ENCODE results near the gene TNN. TPM values are rescaled to one million over a fixed set of nuclear protein-coding genes. Genes with fewer than 3 reads are reported as not detected.

Gene TNN
- total RNA-seq, 1 experiment from 2014 or later: not detected

DNA sequence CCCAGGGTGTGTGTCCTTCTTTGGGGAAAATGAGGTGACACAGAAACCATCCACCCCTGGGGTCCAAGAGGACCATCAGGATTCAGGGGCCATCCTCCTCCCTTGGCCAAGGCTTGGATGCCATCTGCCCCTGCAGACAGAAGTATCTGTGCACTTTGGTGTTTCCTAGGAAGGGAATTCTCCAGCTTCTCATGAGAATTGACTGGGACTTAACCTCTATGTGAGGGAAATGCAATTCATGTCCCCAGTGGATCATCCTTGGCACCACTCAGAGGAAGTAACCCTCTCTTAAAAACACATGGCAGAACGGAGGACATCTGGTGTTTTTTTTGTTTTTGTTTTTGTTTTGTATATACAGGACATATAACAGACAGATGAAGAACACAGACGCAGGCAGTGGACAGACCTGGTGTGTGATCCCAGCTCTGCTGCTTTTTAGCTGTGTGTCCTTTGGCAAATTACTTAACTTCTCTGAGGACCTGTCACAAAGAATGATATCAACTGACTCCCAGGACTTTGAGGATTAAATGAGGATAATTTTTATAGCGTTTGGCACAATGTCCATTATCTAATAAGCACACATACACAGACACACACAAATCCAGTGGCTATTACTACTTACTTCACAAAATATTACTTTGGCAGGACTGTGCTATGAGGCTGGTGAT is 3.8 kb downstream of the TNN start:
- Histone ChIP-seq H3K4me3 (ENCODE audit: low read depth, low read length) (no peak overlapping the region), H3K9me3 (no peaks in the 10 kb centered on the region), H3K36me3 (ENCODE audit: control insufficient read depth, insufficient read depth, low read length) (no peaks in the 10 kb centered on the region), H3K4me1 (no peaks in the 10 kb centered on the region), H3K27me3 (replicated peaks; ENCODE audit: control insufficient read depth, insufficient read depth, low read length) (no peaks in the 10 kb centered on the region; the same call in none of the 2 replicates)
- no peaks in the 10 kb centered on the region for H3K9me3 Mint-ChIP-seq (ENCODE audit: unreplicated experiment)
- no peak for DNase-seq
- peaks cover 5% of the 10 kb centered on the region for H3K27me3 Mint-ChIP-seq (ENCODE audit: insufficient read depth, unreplicated experiment)
- H3K4me3 Mint-ChIP-seq (ENCODE audit: unreplicated experiment): no peak overlapping the region
- H3K4me1 Mint-ChIP-seq (ENCODE audit: low read depth, unreplicated experiment): no peaks in the 10 kb centered on the region
- H3K27ac Mint-ChIP-seq (ENCODE audit: unreplicated experiment): no peak overlapping the region
- POLR2A ChIA-PET: no interaction called here
- no TSS peak for BruUV-seq (replicated peaks)
- CTCF ChIA-PET: no interaction called here
- intact Hi-C loops (cut with micrococcal nuclease; ENCODE audit: unreplicated experiment): loop anchor here (5.0 kb wide), 1 partner anchor 34 kb away; no protein-coding TSS in a partner anchor
- TF ChIP-seq, protein P1, sequence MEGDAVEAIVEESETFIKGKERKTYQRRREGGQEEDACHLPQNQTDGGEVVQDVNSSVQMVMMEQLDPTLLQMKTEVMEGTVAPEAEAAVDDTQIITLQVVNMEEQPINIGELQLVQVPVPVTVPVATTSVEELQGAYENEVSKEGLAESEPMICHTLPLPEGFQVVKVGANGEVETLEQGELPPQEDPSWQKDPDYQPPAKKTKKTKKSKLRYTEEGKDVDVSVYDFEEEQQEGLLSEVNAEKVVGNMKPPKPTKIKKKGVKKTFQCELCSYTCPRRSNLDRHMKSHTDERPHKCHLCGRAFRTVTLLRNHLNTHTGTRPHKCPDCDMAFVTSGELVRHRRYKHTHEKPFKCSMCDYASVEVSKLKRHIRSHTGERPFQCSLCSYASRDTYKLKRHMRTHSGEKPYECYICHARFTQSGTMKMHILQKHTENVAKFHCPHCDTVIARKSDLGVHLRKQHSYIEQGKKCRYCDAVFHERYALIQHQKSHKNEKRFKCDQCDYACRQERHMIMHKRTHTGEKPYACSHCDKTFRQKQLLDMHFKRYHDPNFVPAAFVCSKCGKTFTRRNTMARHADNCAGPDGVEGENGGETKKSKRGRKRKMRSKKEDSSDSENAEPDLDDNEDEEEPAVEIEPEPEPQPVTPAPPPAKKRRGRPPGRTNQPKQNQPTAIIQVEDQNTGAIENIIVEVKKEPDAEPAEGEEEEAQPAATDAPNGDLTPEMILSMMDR (IDR thresholded peaks at IDR 0.05; ENCODE audit: insufficient read depth in 1 of 2, low read depth in 1 of 2, low read length in 1 of 2, severe bottlenecking in 1 of 2, unreplicated experiment in 1 of 2): no peak
- no peaks in the 10 kb centered on the region for H3K36me3 Mint-ChIP-seq (ENCODE audit: insufficient read depth, unreplicated experiment)

DNA sequence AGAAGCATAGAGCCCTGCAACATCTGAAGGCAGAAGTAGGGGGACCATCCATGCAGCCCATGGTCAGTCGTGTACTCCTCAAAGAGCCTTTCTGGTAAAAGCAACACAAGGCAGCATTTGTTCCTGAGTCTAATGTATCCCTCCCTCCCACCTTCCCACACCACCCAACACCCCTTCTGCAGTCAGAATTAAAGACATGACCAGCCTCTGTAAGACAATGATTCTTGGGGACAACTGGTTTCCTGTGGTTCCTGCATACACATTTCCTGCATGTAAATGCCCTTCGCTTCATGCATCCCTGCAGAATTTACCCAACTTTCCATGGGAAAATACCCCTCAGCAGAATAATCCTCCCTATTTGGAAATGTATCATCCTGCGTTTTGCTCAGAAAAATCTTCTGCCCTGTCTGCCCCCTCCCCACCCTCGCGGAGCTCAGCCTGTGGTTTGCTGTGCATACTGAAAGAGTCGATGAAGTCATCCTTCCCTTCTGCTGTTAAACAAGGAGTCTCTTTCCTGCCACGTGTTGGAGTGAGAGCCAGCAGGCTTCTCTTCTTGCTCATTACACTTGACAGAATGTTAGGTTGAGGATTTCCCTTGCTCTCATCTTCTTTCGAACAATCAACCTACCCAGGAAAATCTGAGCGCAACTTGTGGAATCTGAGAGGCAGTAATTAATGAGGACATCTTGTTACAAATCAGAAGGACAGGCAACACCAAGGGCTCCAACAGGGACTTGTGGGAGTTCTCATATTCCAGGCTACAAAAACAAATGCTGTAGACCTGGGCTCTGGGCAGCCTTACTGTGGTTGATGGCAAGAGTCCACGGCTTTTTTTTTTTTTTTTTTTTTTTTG is 4.7 kb downstream of the TNN start:
- ChIA-PET CTCF (interaction anchor here (0.6 kb wide), 1 partner anchor 43 kb away, joined by 3 read pairs; no protein-coding TSS in a partner anchor), POLR2A (no interaction called here)
- TF ChIP-seq, protein P1 (IDR thresholded peaks at IDR 0.05; ENCODE audit: insufficient read depth in 1 of 2, low read depth in 1 of 2, low read length in 1 of 2, severe bottlenecking in 1 of 2, unreplicated experiment in 1 of 2): no peak
- H3K27me3 ChIP-seq (replicated peaks; ENCODE audit: control insufficient read depth, insufficient read depth, low read length): no peaks in the 10 kb centered on the region; the same call in none of the 2 replicates
- H3K27ac Mint-ChIP-seq (ENCODE audit: unreplicated experiment): no peak overlapping the region
- no TSS peak for BruUV-seq (replicated peaks)
- H3K4me1 ChIP-seq: no peaks in the 10 kb centered on the region
- no peak for DNase-seq
- H3K4me3 Mint-ChIP-seq (ENCODE audit: unreplicated experiment): no peak overlapping the region
- H3K36me3 Mint-ChIP-seq (ENCODE audit: insufficient read depth, unreplicated experiment): no peaks in the 10 kb centered on the region
- H3K4me1 Mint-ChIP-seq (ENCODE audit: low read depth, unreplicated experiment): no peaks in the 10 kb centered on the region
- no peaks in the 10 kb centered on the region for H3K36me3 ChIP-seq (ENCODE audit: control insufficient read depth, insufficient read depth, low read length)
- H3K9me3 Mint-ChIP-seq (ENCODE audit: unreplicated experiment): no peaks in the 10 kb centered on the region
- H3K27me3 Mint-ChIP-seq (ENCODE audit: insufficient read depth, unreplicated experiment): peaks cover 5% of the 10 kb centered on the region
- intact Hi-C loops (cut with micrococcal nuclease; ENCODE audit: unreplicated experiment): loop anchor here (5.0 kb wide), 1 partner anchor 35 kb away; no protein-coding TSS in a partner anchor
- no peak overlapping the region for H3K4me3 ChIP-seq (ENCODE audit: low read depth, low read length)
- H3K9me3 ChIP-seq: no peaks in the 10 kb centered on the region

DNA sequence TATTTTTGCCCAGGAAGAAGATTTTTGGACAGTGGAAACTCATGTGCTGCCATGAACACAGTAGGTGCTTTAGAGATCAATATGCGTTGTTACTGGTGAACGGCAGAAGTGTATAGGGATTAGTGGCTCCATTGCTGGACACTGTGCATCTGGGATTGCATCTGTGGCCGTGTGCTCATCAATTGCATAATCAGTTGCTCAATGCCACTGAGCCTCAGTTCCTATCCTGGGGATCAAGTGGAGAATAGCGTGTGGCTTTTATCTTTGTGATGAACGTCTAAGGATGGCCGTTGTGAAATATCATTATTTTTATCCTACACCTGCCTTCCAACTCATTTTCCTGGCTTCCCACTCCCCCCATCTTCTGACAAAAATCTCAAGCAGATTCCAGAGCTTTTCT is 5.4 kb downstream of the TNN start:
- no peaks in the 10 kb centered on the region; the same call in none of the 2 replicates for H3K27me3 ChIP-seq (replicated peaks; ENCODE audit: control insufficient read depth, insufficient read depth, low read length)
- no peaks in the 10 kb centered on the region for H3K36me3 Mint-ChIP-seq (ENCODE audit: insufficient read depth, unreplicated experiment)
- no peak overlapping the region for H3K27ac Mint-ChIP-seq (ENCODE audit: unreplicated experiment)
- TF ChIP-seq, protein P1 (IDR thresholded peaks at IDR 0.05; ENCODE audit: insufficient read depth in 1 of 2, low read depth in 1 of 2, low read length in 1 of 2, severe bottlenecking in 1 of 2, unreplicated experiment in 1 of 2): no peak
- DNase-seq: no peak
- BruUV-seq (replicated peaks): no TSS peak
- POLR2A ChIA-PET: no interaction called here
- no peaks in the 10 kb centered on the region for H3K4me1 ChIP-seq
- H3K9me3 ChIP-seq: no peaks in the 10 kb centered on the region
- H3K36me3 ChIP-seq (ENCODE audit: control insufficient read depth, insufficient read depth, low read length): no peaks in the 10 kb centered on the region
- H3K4me1 Mint-ChIP-seq (ENCODE audit: low read depth, unreplicated experiment): no peaks in the 10 kb centered on the region
- CTCF ChIA-PET: no interaction called here
- intact Hi-C loops (cut with micrococcal nuclease; ENCODE audit: unreplicated experiment): loop anchor here (5.0 kb wide), 1 partner anchor 36 kb away; no protein-coding TSS in a partner anchor
- H3K27me3 Mint-ChIP-seq (ENCODE audit: insufficient read depth, unreplicated experiment): peaks cover 5% of the 10 kb centered on the region
- no peak overlapping the region for H3K4me3 ChIP-seq (ENCODE audit: low read depth, low read length)
- no peak overlapping the region for H3K4me3 Mint-ChIP-seq (ENCODE audit: unreplicated experiment)
- no peaks in the 10 kb centered on the region for H3K9me3 Mint-ChIP-seq (ENCODE audit: unreplicated experiment)
